Colon (tissue), 2 donors: Measurements from ENCODE around the gene CYP2C19.
"Not testable (repeated sequence)": the region's sequence is repeated elsewhere in the genome, so short reads cannot be mapped to it uniquely, and the experiment has no call there.

Source experiments
- FAIRE-seq: peaks from 2 replicates; lab custom pipeline; 2012; peaks lifted over from hg19 to GRCh38; lab: Jason Lieb, UNC
- donor health status: control.
- donor health status: control.

Gene CYP2C19

GRCh38 chr10:94762393-94762792 is at the start of gene CYP2C19:
TSS of gene CYP2C19 (plus strand) at chr10:94762681. CDS start at chr10:94762706, 25 bp downstream.
- FAIRE-seq: no peak

DNA sequence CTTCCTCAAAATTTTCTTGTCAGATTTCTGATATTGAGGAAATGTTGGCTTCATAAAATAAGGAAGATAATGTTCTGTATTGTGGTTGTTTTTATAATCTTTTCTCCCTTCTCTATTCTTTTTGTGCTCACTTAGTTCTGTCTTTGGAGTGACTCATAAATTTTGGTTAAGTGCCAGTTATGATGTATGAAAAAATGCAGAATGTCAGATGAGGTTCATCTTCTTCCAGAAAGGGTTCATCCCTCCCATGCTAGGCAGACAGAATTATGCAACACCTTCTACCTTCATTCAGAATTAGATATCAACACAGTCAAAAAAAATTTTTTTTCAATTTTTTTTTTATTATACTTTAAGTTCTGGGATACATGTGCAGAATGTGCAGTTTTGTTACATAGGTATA is 36.6 kb upstream of the CYP2C19 start:
- no peak for FAIRE-seq

- FAIRE-seq: no peak
Observed at GRCh38 chr10:94735197-94735596, 27.3 kb upstream of the CYP2C19 start.

DNA sequence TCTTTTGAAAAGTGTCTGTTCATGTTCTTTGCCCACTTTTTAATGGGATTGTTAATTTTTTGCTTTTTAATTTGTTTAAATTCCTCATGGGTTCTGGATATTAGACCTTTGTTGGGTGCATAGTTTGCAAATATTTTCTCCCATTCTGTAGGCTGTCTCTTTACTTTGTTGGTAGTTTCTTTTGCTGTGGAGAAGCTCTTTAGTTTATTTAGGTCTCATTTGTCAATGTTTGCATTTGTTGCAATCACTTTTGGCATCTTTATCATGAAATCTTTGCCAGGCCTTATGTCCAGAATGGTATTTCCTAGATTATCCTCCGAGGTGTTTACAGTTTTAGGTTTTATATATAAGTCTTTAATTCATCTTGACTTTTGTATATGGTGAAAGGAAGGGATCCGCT is 23.9 kb upstream of the CYP2C19 start:
- no peak for FAIRE-seq

DNA sequence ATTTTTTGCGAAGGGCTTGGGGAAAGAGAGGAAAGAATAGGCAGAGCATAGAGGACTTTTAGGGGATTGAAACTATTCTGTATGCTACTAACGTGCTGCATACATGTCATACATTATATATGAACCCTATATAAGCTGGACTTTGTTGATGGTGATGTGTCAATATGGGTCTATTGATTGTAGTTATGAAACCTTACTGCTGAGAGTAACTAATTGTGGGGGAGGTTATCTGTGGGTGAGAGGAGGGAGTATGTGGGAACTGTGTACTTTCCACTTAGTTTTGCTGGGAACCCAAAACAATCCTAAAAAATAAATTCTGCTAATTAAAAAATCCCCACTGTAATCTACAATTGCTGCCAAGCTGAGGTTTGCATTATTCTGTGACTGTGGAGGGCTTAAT is 15.3 kb upstream of the CYP2C19 start:
- no peak for FAIRE-seq

DNA sequence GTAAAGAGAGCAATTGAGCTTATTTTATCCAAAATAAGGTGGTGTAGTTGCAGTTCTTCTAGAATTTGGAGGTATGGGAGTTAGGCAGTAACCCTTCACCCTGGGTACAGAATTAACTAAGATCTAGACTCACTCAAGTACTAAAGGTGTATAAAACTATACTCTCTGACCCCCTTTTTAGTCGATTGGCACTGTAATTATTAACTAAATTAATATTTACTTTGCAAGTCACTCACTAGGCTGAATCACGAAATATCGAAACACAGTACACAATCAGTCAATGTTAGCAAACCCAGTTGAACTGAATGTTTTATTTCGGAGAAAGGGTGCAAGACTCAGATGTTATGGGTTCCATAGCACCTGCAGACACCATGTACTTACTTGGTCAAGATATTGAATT is 14.6 kb upstream of the CYP2C19 start:
- FAIRE-seq: no peak

DNA sequence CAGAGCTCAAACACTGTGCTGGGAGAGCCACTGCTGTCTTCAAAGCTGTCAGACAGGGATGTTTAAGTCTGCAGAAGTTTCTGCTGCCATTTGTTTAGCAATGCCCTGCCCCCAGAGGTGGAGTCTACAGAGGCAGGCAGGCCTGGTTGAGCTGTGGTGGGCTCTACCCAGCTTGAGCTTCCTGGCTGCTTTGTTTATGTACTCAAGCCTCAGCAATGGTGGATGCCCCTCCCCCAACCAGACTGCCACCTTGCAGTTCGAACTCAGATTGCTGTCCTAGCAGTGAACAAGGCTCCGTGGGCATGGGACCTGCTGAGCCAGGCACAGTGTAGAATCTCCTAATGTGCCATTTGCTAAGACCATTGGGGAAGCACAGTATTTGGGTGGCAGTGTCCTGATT is 4.6 kb upstream of the CYP2C19 start:
- FAIRE-seq: no peak

- FAIRE-seq: no peak
Observed at GRCh38 chr10:94760586-94761178, 1.8 kb upstream of the CYP2C19 start.

- FAIRE-seq: not testable (repeated sequence)
Observed at GRCh38 chr10:94775425-94775824, 12.9 kb downstream of the CYP2C19 start.

- FAIRE-seq: no peak
Observed at GRCh38 chr10:94777886-94778458, 15.5 kb downstream of the CYP2C19 start.

- no peak for FAIRE-seq
Observed at GRCh38 chr10:94780844-94781243, 18.4 kb downstream of the CYP2C19 start.

DNA sequence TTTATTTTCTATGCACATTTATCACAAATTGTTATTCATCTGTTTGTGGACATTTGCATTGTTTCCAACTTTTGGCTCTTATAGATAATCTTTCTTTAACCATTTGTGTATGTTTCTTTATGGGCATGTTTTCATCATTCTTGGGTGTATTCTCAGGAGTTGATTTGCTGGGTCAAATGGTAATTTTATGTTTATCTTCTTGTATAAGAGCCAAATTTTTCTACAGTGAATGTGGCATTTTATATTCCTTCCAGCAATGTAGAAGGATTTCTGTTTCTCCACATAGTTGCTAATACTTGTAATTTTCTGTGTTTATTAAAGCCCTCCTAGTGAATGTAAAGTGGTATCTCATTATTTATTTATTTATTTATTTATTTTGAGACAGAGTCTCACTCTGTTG is 21.8 kb downstream of the CYP2C19 start:
- FAIRE-seq: no peak

DNA sequence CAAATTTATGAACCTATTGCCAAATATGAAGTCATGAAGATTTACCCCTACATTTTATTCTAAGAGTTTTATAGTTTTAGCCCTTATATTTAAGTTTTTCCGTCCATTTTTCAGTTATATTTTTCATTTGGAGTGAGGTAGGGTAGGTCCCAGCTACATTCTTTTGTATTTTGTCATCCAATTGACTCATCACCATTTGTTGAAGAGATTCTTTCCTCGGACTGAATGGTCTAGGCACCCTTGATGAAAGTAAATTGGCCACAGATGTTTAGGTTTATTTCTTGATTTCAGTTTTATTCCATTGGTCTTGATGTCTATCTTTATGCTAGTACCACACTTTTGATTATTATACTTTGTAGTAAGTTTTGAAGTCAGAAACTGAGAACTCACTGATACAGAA is 22.7 kb downstream of the CYP2C19 start:
- FAIRE-seq: no peak

DNA sequence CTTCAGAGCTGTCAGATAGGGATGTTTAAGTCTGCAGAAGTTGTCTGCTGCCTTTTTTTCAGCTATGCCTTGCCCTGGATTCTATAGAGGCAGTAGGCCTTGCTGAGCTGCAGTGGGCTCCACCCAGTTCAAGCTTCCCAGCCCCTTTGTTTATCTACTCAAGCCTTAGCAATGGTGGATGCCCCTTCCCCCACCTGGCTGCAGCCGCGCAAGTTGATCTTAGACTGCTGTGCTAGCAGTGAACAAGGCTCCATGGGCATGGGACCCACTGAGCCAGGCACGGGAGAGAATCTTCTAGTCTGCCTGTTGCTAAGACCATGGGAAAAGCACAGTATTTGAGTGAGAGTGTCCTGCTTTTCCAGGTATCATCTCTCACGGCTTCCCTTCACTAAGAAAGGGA is 38.1 kb downstream of the CYP2C19 start:
- not testable (repeated sequence) for FAIRE-seq

DNA sequence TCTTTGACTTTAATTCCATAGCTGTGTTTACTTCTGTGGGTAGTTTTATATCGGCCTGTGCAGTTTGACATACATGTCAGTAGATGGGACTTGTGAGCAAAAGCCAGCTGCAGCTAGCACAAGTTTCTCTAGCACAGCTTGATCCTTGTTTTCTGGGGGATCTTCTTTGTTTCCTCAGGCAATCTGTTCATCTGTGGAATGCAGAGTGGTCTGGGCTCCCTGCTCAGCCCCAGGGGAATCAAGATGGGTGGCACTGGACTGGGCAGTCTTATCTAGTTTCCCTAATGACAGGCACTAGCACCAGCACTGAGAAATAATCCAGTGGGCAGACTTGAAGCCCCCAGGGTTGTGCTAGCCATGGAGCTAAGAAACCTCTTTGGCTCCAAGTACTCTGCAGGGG is 40.8 kb downstream of the CYP2C19 start:
- FAIRE-seq: no peak

- not testable (repeated sequence) for FAIRE-seq
Observed at GRCh38 chr10:94830025-94830424, 67.5 kb downstream of the CYP2C19 start.

GRCh38 chr10:94846204-94846603 is 83.7 kb downstream of the CYP2C19 start:
- FAIRE-seq: no peak

DNA sequence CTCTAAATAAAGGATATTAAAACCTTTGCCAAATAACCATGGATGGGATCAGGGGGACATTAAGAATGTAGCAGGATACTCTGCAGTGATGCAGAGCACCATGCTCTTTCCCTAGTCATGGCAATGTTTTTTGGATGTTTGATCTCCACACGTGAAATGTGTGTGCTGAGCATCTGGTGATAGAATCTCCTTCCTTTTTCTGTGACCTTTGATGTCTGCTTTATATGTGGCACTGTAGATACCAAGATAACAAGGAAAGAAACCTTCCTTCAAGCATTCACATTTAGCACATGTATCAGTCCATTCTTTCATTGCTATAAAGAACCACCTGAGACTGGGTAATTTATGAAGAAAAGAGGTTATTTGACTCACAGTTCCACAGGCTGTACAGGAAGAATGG is 88.3 kb downstream of the CYP2C19 start:
- FAIRE-seq: no peak

- FAIRE-seq: no peak
Observed at GRCh38 chr10:94851263-94851662, 88.8 kb downstream of the CYP2C19 start.

DNA sequence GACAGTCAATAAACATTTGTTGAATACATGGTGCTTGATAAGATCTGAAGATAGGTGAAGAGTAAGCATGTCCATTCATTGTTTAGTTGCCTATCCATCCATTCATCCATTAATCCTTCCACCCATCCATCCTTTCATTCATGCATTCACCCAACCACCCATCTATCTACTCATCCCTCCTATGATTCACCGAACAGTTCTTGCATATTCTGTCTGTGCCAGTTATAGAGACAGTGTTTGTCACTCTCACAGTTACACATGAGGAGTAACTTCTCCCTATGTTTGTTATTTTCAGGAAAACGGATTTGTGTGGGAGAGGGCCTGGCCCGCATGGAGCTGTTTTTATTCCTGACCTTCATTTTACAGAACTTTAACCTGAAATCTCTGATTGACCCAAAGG is 90.0 kb downstream of the CYP2C19 start:
- FAIRE-seq: no peak

DNA sequence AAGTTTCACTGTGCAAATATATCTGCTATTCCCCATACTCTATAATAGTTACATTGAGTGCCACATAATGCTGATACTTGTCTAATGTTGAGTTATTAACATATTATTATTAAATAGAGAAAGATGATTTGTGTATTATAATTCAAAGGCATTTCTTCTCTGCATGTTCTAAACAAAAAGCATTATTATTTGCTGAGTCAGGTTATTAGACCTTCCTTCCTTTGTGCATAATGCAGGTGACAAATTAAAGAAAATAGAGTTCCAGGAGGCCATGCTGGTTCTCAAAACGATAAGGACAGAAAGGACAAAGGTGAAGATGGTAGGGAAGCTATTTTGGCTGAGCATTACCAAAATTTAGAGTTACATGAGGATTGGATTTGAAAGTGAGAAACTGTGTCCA is 90.6 kb downstream of the CYP2C19 start:
- FAIRE-seq: no peak

DNA sequence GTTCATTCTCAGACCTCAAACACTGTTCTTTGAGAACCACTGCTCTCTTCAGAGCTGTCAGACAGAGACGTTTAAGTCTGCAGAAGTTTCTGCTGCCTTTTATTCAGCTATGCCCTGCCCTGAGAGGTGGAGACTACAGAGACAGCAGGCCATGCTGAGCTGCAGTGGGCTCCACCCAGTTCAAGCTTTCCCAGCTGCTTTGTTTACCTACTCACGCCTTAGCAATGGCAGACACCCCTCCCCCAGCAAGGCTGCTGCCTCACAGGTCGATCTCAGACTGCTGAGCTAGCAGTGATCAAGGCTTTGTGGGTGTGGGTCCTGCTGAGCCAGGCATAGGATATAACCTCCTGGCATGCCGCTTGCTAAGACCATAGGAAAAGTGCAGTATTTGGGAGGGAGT is 95.5 kb downstream of the CYP2C19 start:
- FAIRE-seq: no peak

DNA sequence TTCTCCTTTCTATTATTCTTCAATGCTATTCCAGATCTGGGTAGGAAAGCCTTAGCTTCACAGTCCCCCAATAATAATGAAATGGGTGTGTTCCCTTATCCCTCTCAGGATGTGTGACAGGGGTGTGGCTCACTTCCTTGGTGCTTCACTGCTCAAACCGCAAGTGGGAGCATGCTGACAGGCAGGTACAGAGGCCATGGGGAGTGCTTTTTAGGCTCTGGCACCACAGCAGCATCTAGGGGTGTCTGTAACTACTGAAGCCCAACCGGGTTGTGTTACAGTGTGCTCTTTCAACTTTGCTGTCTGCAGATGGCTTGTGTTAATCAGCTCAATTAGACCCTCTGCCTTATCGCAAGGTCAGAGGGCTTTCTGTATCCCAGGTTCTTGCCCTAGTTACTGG is 96.6 kb downstream of the CYP2C19 start:
- no peak for FAIRE-seq

GRCh38 chr10:94878649-94879048 is 116.2 kb downstream of the CYP2C19 start:
- no peak for FAIRE-seq

DNA sequence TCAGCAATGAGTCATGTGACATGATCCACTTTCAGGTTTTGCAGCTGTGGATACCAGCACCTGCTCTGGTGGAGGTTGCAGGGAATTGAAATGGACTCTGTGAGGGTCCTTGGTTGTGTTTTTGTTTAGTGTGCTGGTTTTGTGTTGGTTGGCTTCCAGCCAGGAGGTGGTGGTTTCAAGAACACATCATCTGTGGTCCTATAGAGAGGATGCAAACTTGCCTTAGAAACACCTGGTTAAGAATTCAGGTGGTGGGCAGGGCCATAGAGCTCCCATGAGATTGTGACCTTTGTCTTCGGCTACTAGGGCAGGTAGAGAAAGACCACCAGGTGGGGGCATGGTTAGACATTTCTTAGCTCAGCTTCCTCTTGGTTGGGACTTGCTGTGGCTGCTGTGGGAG is 116.7 kb downstream of the CYP2C19 start:
- FAIRE-seq: no peak
